Body of pancreas (tissue), 4 donors: ENCODE results near the gene SETD1A. TPM values are rescaled to one million over a fixed set of nuclear protein-coding genes. Genes with fewer than 3 reads are reported as not detected.
"Not testable (repeated sequence)": the region's sequence is repeated elsewhere in the genome, so short reads cannot be mapped to it uniquely, and the experiment has no call there.

ENCODE experiments used
- ATAC-seq: fragments of 150-250 bp; one replicate; pipeline ENCODE4 v1.9.1; 2016
- DNase-seq, 4 donors: peaks; one replicate each; pipeline ENCODE4 v3.0.0-alpha.2; 2019
- H3K27ac ChIP-seq, 4 donors: fragments of 200-600 bp; sonication (generic); 1 replicate in 3 of 4; 2 replicates in 1 of 4; pipeline versions ENCODE4 v1.5.1 to v1.6.1; 2016 to 2019; ENCODE audit warnings: mild to moderate bottlenecking in 1 of 4, mixed read lengths in 1 of 4, moderate library complexity in 1 of 4
- H3K27me3 ChIP-seq, 2 donors: fragments of 200-600 bp; sonication (generic); one replicate each; pipeline ENCODE4 v1.6.0; 2016; ENCODE audit warnings: mild to moderate bottlenecking in 1 of 2
- H3K36me3 ChIP-seq, 2 donors: fragments of 200-600 bp; sonication (generic); replicated peaks in 1 of 2; 2 replicates each; pipeline ENCODE4 v1.5.1; 2016; ENCODE audit warnings: low read depth in 2 of 2; ENCODE audit not compliant: insufficient read depth in 1 of 2
- H3K4me1 ChIP-seq: fragments of 200-600 bp; sonication (generic); one replicate; pipeline ENCODE4 v1.6.0; 2016
- H3K4me3 ChIP-seq, 2 donors: fragments of 200-600 bp; sonication (generic); 1 replicate in 1 of 2; 2 replicates in 1 of 2; pipeline ENCODE4 v1.5.1; 2016 to 2019
- H3K9me3 ChIP-seq, 3 donors: fragments of 200-600 bp; sonication (generic); 1 replicate in 2 of 3; 2 replicates in 1 of 3; pipeline ENCODE4 v1.5.1; 2016
- POLR2A ChIP-seq, 3 donors: fragments of 450-650 bp; IDR thresholded peaks; one replicate each; pipeline ENCODE4 v1.6.1; 2016; ENCODE audit warnings: antibody characterized with exemption in 3 of 3, mild to moderate bottlenecking in 2 of 3
- WGBS, 2 donors: methylation state at CpG; one replicate each; pipeline ENCODE4 v1.1.5; 2017; 5-methylcytosine and 5-hydroxymethylcytosine counted together
- intact Hi-C: fragments of 100-400 bp; cut with DNase I; formaldehyde crosslinking; loops from one replicate; pipeline ENCODE4 v1.15.1; 2023
- total RNA-seq, 2 donors: library from RNA; depleted of rRNA; stranded (reverse); fragments of >200 nt; gene quantifications; one replicate each; pipeline ENCODE4 v1.1.0, GENCODE V29; 2016
- TF ChIP-seq, protein P1 (sequence below), 7 experiments: fragments of 450-650 bp in 4 of 7; fragments of 200-600 bp in 3 of 7; sonication (generic) in 3 of 7; IDR thresholded peaks; one replicate each; pipeline ENCODE4 v1.5.1; 2016 to 2019; ENCODE audit warnings: antibody characterized with exemption in 7 of 7

The SETD1A gene
- total RNA-seq, 2 donors from 2014 or later, result 4.7 to 10.9 TPM

- 82 to 84% methylated on average over 6 to 7 of the region's 7 CpGs for WGBS, 2 donors
Measured at GRCh38 chr16:31009120-31009519, 51.6 kb downstream of the SETD1A start.

DNA sequence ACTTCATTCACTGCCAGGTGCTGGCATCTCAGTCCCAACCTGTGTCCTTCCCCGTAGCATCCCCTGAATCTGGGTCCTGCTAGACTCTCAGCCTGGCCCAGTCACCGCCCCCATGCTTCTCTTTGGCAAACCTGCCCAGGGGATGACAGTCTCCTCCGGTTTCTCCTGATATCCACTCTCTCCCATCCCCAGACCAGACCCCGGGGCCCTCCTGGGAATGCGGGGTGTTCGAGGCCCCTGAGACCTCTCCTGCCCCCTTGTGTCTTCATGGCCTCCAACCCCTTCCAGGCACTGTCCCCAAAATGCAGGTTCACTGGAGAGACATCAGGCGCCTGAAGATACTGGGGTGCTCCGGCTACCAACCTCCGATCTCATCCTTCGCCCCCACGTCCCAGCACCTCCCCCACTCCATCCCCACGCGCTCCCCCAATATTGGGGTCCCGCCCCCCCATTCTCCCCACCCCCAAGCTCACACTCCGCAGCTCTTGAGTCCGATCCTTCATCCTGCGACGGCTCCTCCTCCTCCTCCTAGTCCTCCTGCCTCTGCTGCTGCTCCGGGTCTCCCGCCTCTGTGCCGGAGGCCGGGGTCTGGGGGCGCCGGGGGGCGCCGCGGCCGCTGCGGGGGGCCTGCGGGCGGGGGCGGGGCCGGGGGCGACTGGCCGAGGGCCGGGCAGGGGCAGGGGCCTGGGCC is 52.5 kb downstream of the SETD1A start:
- WGBS, 2 donors, result 24% methylated on average over 16 to 17 of the region's 36 CpGs
- TF ChIP-seq, protein P1, sequence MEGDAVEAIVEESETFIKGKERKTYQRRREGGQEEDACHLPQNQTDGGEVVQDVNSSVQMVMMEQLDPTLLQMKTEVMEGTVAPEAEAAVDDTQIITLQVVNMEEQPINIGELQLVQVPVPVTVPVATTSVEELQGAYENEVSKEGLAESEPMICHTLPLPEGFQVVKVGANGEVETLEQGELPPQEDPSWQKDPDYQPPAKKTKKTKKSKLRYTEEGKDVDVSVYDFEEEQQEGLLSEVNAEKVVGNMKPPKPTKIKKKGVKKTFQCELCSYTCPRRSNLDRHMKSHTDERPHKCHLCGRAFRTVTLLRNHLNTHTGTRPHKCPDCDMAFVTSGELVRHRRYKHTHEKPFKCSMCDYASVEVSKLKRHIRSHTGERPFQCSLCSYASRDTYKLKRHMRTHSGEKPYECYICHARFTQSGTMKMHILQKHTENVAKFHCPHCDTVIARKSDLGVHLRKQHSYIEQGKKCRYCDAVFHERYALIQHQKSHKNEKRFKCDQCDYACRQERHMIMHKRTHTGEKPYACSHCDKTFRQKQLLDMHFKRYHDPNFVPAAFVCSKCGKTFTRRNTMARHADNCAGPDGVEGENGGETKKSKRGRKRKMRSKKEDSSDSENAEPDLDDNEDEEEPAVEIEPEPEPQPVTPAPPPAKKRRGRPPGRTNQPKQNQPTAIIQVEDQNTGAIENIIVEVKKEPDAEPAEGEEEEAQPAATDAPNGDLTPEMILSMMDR (IDR thresholded peaks at IDR 0.05), result no peak
- no peak for TF ChIP-seq POLR2A (IDR thresholded peaks at IDR 0.05)
- Histone ChIP-seq H3K27me3 (peaks cover 0 to 15% of the 10 kb centered on the region in 2 donors), H3K4me1 (no peaks in the 10 kb centered on the region), H3K36me3 (no peaks in the 10 kb centered on the region), H3K27ac (no peak overlapping the region), H3K9me3 (no peaks in the 10 kb centered on the region), H3K4me3 (no peak overlapping the region)
- DNase-seq, result no peak
- no peak for ATAC-seq
- intact Hi-C loops, result no loop called here

More at GRCh38 chr16:31009120-31009519, 51.6 kb downstream of the SETD1A start:
- Histone ChIP-seq H3K9me3 (no peaks in the 10 kb centered on the region), H3K27ac (no peak overlapping the region), H3K4me3 (no peak overlapping the region), H3K36me3 (no peaks in the 10 kb centered on the region), H3K27me3 (peaks cover 0 to 15% of the 10 kb centered on the region in 2 donors), H3K4me1 (no peaks in the 10 kb centered on the region)
- intact Hi-C loops, result no loop called here
- no peak for TF ChIP-seq POLR2A (IDR thresholded peaks at IDR 0.05)
- TF ChIP-seq, protein P1 (IDR thresholded peaks at IDR 0.05), result no peak
- DNase-seq (no peak), ATAC-seq (no peak)

DNA sequence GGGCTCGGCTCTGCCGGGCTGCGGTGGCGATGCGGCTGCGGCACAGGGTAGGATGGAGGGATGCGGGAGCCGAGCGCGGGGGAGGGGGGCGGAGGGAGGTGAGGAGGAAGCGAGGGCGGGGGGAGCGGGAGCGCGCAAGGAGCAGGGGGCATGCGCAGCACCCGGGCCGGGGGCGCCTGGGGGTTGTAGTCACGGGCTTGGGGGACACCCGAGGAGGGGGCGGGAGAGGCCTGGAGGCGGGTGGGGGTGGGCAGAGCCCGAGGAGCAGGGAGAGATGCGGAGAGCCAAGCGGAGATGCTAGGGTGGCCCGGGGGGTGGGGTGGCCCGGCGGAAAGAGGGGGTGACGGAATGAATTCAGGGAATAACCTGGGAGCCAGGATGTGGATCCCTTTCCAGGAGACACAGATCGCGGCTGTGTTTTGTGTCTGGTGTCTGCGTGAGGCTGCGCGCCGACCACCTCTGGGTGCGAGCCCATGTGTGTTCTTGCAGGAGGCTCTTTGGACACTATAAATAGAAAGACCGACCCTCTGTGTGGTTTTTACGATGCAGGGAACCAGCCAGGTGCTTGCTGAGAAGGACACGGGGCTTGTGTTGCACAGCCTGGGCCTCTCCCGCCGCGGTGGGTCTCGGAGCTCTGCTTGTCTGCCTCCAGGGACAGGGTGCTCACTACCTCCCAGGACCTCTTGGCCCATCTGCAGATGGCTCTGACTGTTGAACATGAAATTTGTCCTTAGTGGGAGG is 53.2 kb downstream of the SETD1A start, which contains the start of gene STX1B:
TSS of gene STX1B (minus strand) at position 54 of the 741 bp plus-strand sequence. CDS start 242 bp downstream, outside the sequence.
- ATAC-seq (no peak), DNase-seq (no peak)
- Histone ChIP-seq H3K27ac (no peak within 1 kb of the TSS), H3K4me1 (peaks cover 1% of the 10 kb centered on the region), H3K27me3 (peaks cover 0 to 15% of the 10 kb centered on the region in 2 donors), H3K36me3 (no peaks in the 10 kb centered on the region), H3K4me3 (no peak within 1 kb of the TSS), H3K9me3 (no peaks in the 10 kb centered on the region)
- intact Hi-C loops, result no loop called here
- 15 to 20% methylated on average over 15 to 23 of the region's 45 CpGs for whole genome bisulfite sequencing, 2 donors
- no peak for TF ChIP-seq POLR2A (IDR thresholded peaks at IDR 0.05)
- TF ChIP-seq, protein P1 (IDR thresholded peaks at IDR 0.05), result no peak

- DNase-seq, H3K4me3 ChIP-seq, H3K4me1 ChIP-seq, H3K36me3 ChIP-seq, H3K27ac ChIP-seq, H3K9me3 ChIP-seq, ATAC-seq, intact Hi-C loops: not testable (repeated sequence)
- peaks cover 0 to 15% of the 10 kb centered on the region in 2 donors for H3K27me3 ChIP-seq
- WGBS, 2 donors, result 53 to 73% methylated on average over 5 to 7 of the region's 7 CpGs
Measured at GRCh38 chr16:31011815-31012214, 54.3 kb downstream of the SETD1A start.

DNA sequence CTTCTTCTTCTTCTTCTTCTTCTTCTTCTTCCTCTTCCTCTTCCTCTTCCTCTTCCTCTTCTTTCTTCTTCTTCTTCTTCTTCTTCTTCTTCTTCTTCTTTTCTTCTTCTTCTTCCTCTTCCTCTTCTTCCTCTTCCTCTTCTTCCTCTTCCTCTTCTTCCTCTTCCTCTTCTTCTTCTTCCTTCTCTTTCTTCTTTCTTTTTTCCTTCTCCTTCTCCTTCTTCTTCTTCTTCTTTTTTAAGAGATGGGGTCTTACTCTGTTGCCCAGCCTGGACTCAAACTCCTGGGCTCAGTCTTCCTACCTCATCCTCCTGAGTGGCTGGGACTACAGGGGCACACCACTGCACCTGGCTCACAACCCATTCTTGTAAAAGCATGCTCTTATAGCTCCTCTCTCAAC is 55.7 kb downstream of the SETD1A start:
- intact Hi-C loops, H3K9me3 ChIP-seq, H3K27ac ChIP-seq, DNase-seq, H3K4me3 ChIP-seq, H3K4me1 ChIP-seq, ATAC-seq, H3K36me3 ChIP-seq: not testable (repeated sequence)
- peaks cover 0 to 15% of the 10 kb centered on the region in 2 donors for H3K27me3 ChIP-seq
